ENCODE data around the gene CNTN1. TPM values are rescaled to one million over a fixed set of nuclear protein-coding genes. Genes with fewer than 3 reads are reported as not detected.

Gene CNTN1
- total and polyA plus RNA-seq, 2 of the 13 experiments (the other 11 are each of a cell fraction or from before 2014, with no cell fraction given) = 0.01 to 0.07 TPM

- no peaks in the 10 kb centered on the region for H4K20me1 ChIP-seq (ENCODE audit: insufficient read depth, low read length)
- no TSS peak for BruUV-seq (replicated peaks)
- no peaks in the 10 kb centered on the region for H3K27me3 ChIP-seq (ENCODE audit: control insufficient read depth in 1 of 2, insufficient read depth in 2 of 2, low read length in 2 of 2)
- H3K4me2 ChIP-seq (ENCODE audit: low read depth, low read length) = no peak overlapping the region
- DNase-seq (ENCODE audit: low spot score) (no peak), ATAC-seq (no peak), FAIRE-seq (no peak)
- no peaks in the 10 kb centered on the region for H3K79me2 ChIP-seq (ENCODE audit: insufficient read depth, low read length)
- H3K27ac ChIP-seq (ENCODE audit: extremely low read length, insufficient read depth, low read length) = no peak overlapping the region
- ChIA-PET CTCF (ENCODE audit: low intra/inter-chr PET ratio, low total read pairs) (no interaction called here), POLR2A (no interaction called here)
- WGBS (ENCODE audit: low lambda C conversion rate) = 42% methylated on average over 2 of the region's 4 CpGs
- H3K4me3 ChIP-seq (replicated peaks in 1 of 3; ENCODE audit: insufficient read depth in 1 of 3, low read depth in 2 of 3, low read length in 3 of 3) = no peak overlapping the region
- TF ChIP-seq IRX3 (CRISPR knock-in tag; IDR thresholded peaks at IDR 0.05; ENCODE audit: borderline replicate concordance, low read depth) (no peak), SUZ12 (IDR thresholded peaks at IDR 0.05; ENCODE audit: low read depth, low read length) (no peak), NR2F6 (IDR thresholded peaks at IDR 0.05) (no peak), NR2F6 (CRISPR knock-in tag; IDR thresholded peaks at IDR 0.05) (no peak), HMGXB4 (CRISPR knock-in tag; IDR thresholded peaks at IDR 0.05; ENCODE audit: borderline replicate concordance in 1 of 2, low read depth in 1 of 2) (no peak), STAG1 (CRISPR knock-in tag; IDR thresholded peaks at IDR 0.05) (no peak), ZNF205 (CRISPR knock-in tag; IDR thresholded peaks at IDR 0.05) (no peak), GFI1 (CRISPR knock-in tag; IDR thresholded peaks at IDR 0.05; ENCODE audit: borderline replicate concordance) (no peak), KDM1A (CRISPR knock-in tag; IDR thresholded peaks at IDR 0.05) (no peak), KDM4B (CRISPR knock-in tag; IDR thresholded peaks at IDR 0.05) (no peak), HOXD1 (CRISPR knock-in tag; IDR thresholded peaks at IDR 0.05) (no peak), EED (CRISPR knock-in tag; IDR thresholded peaks at IDR 0.05) (no peak), MED8 (CRISPR knock-in tag; IDR thresholded peaks at IDR 0.05; ENCODE audit: insufficient replicate concordance) (no peak), FOXK1 (CRISPR knock-in tag; IDR thresholded peaks at IDR 0.05; ENCODE audit: borderline replicate concordance, low read depth) (no peak), MEIS2 (CRISPR knock-in tag; IDR thresholded peaks at IDR 0.05) (no peak), ZC3H13 (CRISPR knock-in tag; IDR thresholded peaks at IDR 0.05) (no peak)
- H3K4me1 ChIP-seq (ENCODE audit: insufficient read depth, low read length) = no peaks in the 10 kb centered on the region
- in situ Hi-C loops (cut with HindIII; ENCODE audit: extremely low pct_ligation_motif_present, low pct_unique_long_range_greater_than_20kb) (no loop called here), intact Hi-C loops (cut with micrococcal nuclease; ENCODE audit: unreplicated experiment) (no loop called here)
- H3K9me3 ChIP-seq (ENCODE audit: low read length) = no peaks in the 10 kb centered on the region; the same call in none of the 2 replicates
- no peak overlapping the region for H2AFZ ChIP-seq (ENCODE audit: low read length)
- no peak overlapping the region for H3K9ac ChIP-seq (ENCODE audit: insufficient read depth, low read depth, low read length)
- no peaks in the 10 kb centered on the region for H3K36me3 ChIP-seq (replicated peaks in 1 of 2; ENCODE audit: control insufficient read depth in 1 of 2, insufficient read depth in 2 of 2, low read length in 2 of 2)
Measured at GRCh38 chr12:40662366-40662765, 29.9 kb upstream of the CNTN1 start.

Measured in HepG2 (cell line).